Breast epithelium (tissue), 3 donors: ENCODE results near the gene SNAPIN.

Experiments
- POLR2A ChIP-seq: fragments of 450-650 bp; IDR thresholded peaks from one replicate; pipeline ENCODE4 v1.6.1; 2016; ENCODE audit warnings: antibody characterized with exemption, mild to moderate bottlenecking, moderate library complexity
- TF ChIP-seq, protein P1 (sequence below), 3 donors: fragments of 450-650 bp; IDR thresholded peaks; one replicate each; pipeline ENCODE4 v1.5.1; 2016 to 2017; ENCODE audit warnings: antibody characterized with exemption in 3 of 3, mild to moderate bottlenecking in 3 of 3, moderate library complexity in 3 of 3

- TF ChIP-seq, protein P1, sequence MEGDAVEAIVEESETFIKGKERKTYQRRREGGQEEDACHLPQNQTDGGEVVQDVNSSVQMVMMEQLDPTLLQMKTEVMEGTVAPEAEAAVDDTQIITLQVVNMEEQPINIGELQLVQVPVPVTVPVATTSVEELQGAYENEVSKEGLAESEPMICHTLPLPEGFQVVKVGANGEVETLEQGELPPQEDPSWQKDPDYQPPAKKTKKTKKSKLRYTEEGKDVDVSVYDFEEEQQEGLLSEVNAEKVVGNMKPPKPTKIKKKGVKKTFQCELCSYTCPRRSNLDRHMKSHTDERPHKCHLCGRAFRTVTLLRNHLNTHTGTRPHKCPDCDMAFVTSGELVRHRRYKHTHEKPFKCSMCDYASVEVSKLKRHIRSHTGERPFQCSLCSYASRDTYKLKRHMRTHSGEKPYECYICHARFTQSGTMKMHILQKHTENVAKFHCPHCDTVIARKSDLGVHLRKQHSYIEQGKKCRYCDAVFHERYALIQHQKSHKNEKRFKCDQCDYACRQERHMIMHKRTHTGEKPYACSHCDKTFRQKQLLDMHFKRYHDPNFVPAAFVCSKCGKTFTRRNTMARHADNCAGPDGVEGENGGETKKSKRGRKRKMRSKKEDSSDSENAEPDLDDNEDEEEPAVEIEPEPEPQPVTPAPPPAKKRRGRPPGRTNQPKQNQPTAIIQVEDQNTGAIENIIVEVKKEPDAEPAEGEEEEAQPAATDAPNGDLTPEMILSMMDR (IDR thresholded peaks at IDR 0.05), result no peak
- no peak for TF ChIP-seq POLR2A
These were observed 42.2 kb upstream of the SNAPIN start, which contains the start of gene S100A14 for GRCh38 chr1:153616144-153616916.
